Activated naive CD4-positive, alpha-beta T cell treated with anti-CD3 and anti-CD28 coated beads, Interleukin-2, amount 50 U/mL, for 72 hours (primary cell): Measurements from ENCODE around the gene TAT. TPM values are rescaled to one million over a fixed set of nuclear protein-coding genes. Genes with fewer than 3 reads are reported as not detected.
A peak's percentile ranks its signal among the peaks of the same experiment; 100 is the strongest.
"Not testable (repeated sequence)": the region's sequence is repeated elsewhere in the genome, so short reads cannot be mapped to it uniquely, and the experiment has no call there.

Source experiments
- ATAC-seq, 2 donors: fragments of 150-1000 bp; cut with Tn5 transposase; 2 replicates each; pipeline ENCODE4 v1.10.0; 2021; ENCODE audit warnings: mild to moderate bottlenecking in 2 of 2, moderate library complexity in 2 of 2
- DNase-seq, 2 donors: peaks; one replicate each; pipeline ENCODE4 v3.0.0; 2021 to 2022; ENCODE audit warnings: low spot score in 2 of 2
- H3K27ac Mint-ChIP-seq, 2 donors: one replicate each; pipeline ENCODE4 v1.8.0; 2022; ENCODE audit warnings: mild to moderate bottlenecking in 2 of 2, mixed read lengths in 2 of 2
- H3K36me3 Mint-ChIP-seq, 2 donors: one replicate each; pipeline ENCODE4 v1.8.0; 2022; ENCODE audit warnings: mixed read lengths in 2 of 2
- H3K9me3 Mint-ChIP-seq, 2 donors: one replicate each; pipeline ENCODE4 v1.8.0; 2022; ENCODE audit warnings: mixed read lengths in 2 of 2
- total RNA-seq, 2 donors: library from RNA; stranded (reverse); gene quantifications; one replicate each; pipeline ENCODE4 v1.2.3, GENCODE V29; 2022

Gene TAT
- total RNA-seq, 2 donors from 2014 or later: not detected

- ATAC-seq: no peak
- Mint-ChIP-seq H3K27ac (no peak overlapping the region), H3K9me3 (no peaks in the 10 kb centered on the region), H3K36me3 (no peaks in the 10 kb centered on the region)
- DNase-seq: no peak
These were observed 15.0 kb upstream of the TAT start for GRCh38 chr16:71591917-71592316.

DNA sequence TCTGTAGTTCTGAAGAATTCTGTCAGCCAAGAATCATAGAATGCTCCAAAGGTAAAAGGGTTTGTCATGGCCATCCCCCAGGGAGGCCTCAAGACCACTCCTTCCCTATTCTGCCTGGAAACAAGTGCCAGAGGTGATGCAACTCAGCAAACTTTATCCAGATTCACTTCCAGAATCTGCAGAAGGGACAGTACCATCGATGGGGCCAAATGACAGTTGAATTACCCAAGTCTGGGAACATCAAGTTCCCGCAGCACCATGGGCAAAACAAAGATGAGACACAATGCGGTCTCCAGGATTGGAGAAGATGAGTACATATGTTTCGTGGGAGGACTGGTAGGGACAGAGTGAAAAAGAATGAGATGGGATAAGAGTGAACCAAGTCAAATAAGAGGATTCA is 13.7 kb upstream of the TAT start:
- H3K9me3 Mint-ChIP-seq: no peaks in the 10 kb centered on the region
- H3K36me3 Mint-ChIP-seq: no peaks in the 10 kb centered on the region
- no peak for ATAC-seq
- DNase-seq: no peak
- H3K27ac Mint-ChIP-seq: no peak overlapping the region

GRCh38 chr16:71590071-71590470 is 13.2 kb upstream of the TAT start:
- H3K27ac Mint-ChIP-seq, H3K36me3 Mint-ChIP-seq, DNase-seq, ATAC-seq, H3K9me3 Mint-ChIP-seq: not testable (repeated sequence)

- DNase-seq, H3K36me3 Mint-ChIP-seq, H3K27ac Mint-ChIP-seq, H3K9me3 Mint-ChIP-seq, ATAC-seq: not testable (repeated sequence)
These were observed 12.4 kb upstream of the TAT start for GRCh38 chr16:71589334-71589733.

GRCh38 chr16:71585318-71585703 is 8.4 kb upstream of the TAT start:
- Mint-ChIP-seq H3K9me3 (no peaks in the 10 kb centered on the region), H3K27ac (no peak overlapping the region), H3K36me3 (no peaks in the 10 kb centered on the region)
- ATAC-seq: no peak
- DNase-seq: no peak

DNA sequence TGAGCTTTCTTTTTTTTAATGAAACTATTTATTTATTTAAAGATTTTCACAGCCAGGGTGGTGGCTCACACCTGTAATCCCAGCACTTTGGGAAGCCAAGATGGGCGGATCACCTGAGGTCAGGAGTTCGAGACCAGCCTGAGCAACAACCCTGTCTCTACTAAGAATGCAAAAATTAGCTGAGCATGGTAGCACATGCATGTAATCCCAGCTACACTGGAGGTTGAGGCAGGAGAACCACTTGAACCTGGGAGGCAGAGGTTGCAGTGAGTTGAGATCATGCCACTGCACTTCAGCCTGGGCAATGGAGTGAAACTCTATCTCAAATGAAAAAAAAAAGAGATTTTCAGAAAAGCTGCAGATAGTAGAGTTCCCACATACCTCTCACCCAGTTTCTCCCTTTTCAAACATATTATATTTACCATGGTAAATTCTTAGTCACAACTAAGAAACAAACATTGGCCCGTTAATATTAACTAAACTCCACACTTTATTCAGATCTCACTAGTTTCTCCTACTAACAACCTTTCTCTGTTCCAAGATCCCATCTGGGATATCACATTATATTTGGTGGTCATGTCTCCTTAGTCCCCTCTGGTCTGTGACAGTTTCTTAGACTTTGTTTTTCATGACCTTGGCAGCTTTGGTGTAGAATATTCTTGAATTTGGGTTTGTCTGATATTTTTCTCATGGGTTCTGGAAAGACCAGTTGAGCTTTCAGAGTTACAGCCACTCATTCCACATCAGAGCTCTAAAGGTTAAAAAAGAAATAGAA is 7.8 kb upstream of the TAT start:
- DNase-seq (no peak), ATAC-seq (no peak)
- Mint-ChIP-seq H3K27ac (no peak overlapping the region), H3K9me3 (no peaks in the 10 kb centered on the region), H3K36me3 (no peaks in the 10 kb centered on the region)

DNA sequence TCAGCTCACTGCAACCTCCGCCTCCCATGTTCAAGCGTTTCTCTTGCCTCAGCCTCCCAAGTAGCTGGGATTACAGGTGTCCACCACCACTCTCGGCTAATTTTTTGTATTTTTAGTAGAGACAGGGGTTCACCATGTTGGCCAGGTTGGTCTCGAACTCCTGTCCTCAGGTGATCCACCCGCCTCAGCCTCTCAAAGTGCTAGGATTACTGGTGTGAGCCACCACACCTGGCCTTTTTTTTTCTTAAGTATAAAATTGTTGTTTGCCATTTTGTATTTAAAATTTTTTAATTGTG is 5.6 kb upstream of the TAT start:
- not testable (repeated sequence) for H3K27ac Mint-ChIP-seq, H3K36me3 Mint-ChIP-seq, H3K9me3 Mint-ChIP-seq, ATAC-seq, DNase-seq

GRCh38 chr16:71574702-71575101 is 2.2 kb downstream of the TAT start:
- no peaks in the 10 kb centered on the region for H3K9me3 Mint-ChIP-seq
- DNase-seq (no peak), ATAC-seq (no peak)
- H3K36me3 Mint-ChIP-seq: no peaks in the 10 kb centered on the region
- no peak overlapping the region for H3K27ac Mint-ChIP-seq

- H3K9me3 Mint-ChIP-seq: no peaks in the 10 kb centered on the region
- no peak for ATAC-seq
- no peak for DNase-seq
- H3K27ac Mint-ChIP-seq: no peak overlapping the region
- H3K36me3 Mint-ChIP-seq: no peaks in the 10 kb centered on the region
These were observed 3.4 kb downstream of the TAT start for GRCh38 chr16:71573387-71574094.

DNA sequence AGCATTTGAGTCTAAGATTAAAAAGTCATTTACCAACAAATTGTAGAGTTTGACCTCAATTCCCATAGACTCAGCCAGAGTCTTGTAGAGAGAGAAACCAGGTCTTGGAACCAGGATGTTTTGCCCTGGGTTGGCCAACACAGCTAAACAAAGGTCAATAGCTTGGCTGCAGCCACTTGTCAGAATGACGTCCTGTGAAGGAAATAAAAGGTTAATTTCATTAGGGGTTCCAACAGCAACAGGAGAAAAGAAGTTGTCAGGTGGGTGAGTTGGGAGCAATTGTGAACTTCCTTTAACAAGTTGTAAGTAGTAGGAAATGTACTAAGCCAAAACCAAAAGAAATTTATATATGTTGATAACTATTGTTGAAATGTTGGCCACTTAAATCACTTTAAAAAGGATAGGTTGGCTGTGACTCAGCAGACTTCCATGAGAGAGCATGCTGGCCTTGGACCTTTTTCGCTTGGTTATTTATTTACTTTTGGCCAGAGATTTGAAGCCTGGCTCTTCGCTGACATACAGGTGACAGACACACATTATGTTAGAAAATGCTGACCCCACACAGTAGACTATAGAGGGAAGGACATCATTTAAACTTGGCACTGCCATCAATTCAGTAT is 4.3 kb downstream of the TAT start:
- Mint-ChIP-seq H3K9me3 (no peaks in the 10 kb centered on the region), H3K36me3 (no peaks in the 10 kb centered on the region), H3K27ac (no peak overlapping the region)
- DNase-seq: no peak
- no peak for ATAC-seq

GRCh38 chr16:71570144-71570543 is 6.7 kb downstream of the TAT start:
- ATAC-seq: no peak
- DNase-seq: no peak
- H3K27ac Mint-ChIP-seq: no peak overlapping the region
- no peaks in the 10 kb centered on the region for H3K9me3 Mint-ChIP-seq
- no peaks in the 10 kb centered on the region for H3K36me3 Mint-ChIP-seq

DNA sequence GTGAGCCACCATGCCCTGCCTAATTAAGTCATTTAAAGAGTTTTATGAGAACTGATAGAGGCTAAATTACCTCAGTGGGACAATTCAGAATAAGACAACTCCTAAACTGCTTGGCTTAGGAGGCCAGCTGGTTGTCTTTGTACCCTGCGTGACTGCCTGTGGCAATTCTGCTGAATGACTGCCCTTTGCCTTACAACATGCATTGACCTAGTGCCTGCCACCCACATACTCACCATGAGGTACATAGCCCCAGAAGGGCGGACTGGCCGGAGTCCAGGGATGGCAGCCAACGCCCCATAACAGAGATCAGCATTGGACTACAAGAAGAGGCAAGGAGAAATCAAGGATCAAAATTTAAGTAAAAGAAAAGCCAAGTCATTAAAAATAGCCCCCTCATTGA is 7.3 kb downstream of the TAT start:
- no peaks in the 10 kb centered on the region for H3K9me3 Mint-ChIP-seq
- ATAC-seq: no peak
- no peak for DNase-seq
- no peaks in the 10 kb centered on the region for H3K36me3 Mint-ChIP-seq
- no peak overlapping the region for H3K27ac Mint-ChIP-seq

- ATAC-seq (no peak), DNase-seq (no peak)
- H3K27ac Mint-ChIP-seq: no peak overlapping the region
These were observed 8.3 kb downstream of the TAT start for GRCh38 chr16:71568551-71568950.

GRCh38 chr16:71567931-71568330 is 9.0 kb downstream of the TAT start:
- Mint-ChIP-seq H3K27ac (no peak overlapping the region), H3K36me3 (no peaks in the 10 kb centered on the region), H3K9me3 (no peaks in the 10 kb centered on the region)
- ATAC-seq (no peak), DNase-seq (no peak)

More at GRCh38 chr16:71568551-71568950, 8.3 kb downstream of the TAT start:
- H3K36me3 Mint-ChIP-seq: no peaks in the 10 kb centered on the region
- H3K9me3 Mint-ChIP-seq: no peaks in the 10 kb centered on the region

DNA sequence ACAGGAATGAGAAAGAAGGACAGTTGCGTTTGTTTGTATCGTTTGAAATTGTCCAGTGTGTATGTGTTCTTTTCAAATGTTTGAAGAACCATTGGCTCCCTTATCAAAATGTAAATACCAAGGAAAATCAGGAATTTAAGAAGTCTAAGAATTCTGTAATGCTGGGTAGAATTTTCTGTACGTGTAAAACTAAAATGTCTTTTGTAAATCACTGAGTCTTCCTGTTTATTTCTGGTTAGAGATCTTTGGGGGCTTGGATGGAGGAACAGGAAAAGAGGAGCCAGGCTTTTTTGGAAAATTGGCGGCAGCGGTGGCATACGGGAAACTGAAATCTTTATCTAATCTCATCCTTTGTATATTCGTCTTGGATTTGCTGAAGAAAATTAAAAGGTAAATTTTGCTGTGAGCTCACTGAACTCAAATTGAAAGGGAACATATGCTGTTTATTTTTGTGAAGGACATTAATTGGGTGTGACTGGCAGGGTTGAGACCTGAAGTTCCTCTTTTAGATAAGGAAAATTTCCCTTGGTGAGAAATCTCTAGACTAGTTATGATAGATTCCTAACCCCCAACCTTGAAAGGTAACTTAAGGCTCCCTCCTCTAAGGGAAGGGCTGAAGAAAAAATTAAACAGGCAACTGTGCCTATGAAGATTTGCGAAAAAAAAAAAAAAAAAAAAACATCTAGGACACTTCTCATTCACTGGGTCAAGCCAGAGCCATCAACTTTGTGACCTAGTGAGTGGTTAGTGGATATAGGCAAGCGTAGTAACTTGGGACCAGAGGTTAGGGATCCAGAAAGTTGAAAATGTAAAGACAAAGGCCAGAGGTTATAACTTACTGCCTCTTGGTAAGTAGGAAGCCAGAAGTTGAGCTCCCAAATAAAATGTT is 10.8 kb downstream of the TAT start:
- Mint-ChIP-seq H3K9me3 (peaks cover 4 to 9% of the 10 kb centered on the region in 2 donors), H3K36me3 (peaks cover 0 to 5% of the 10 kb centered on the region in 2 donors), H3K27ac (peak overlapping the region; percentile 94 to 95)
- ATAC-seq (no peak), DNase-seq (no peak)

DNA sequence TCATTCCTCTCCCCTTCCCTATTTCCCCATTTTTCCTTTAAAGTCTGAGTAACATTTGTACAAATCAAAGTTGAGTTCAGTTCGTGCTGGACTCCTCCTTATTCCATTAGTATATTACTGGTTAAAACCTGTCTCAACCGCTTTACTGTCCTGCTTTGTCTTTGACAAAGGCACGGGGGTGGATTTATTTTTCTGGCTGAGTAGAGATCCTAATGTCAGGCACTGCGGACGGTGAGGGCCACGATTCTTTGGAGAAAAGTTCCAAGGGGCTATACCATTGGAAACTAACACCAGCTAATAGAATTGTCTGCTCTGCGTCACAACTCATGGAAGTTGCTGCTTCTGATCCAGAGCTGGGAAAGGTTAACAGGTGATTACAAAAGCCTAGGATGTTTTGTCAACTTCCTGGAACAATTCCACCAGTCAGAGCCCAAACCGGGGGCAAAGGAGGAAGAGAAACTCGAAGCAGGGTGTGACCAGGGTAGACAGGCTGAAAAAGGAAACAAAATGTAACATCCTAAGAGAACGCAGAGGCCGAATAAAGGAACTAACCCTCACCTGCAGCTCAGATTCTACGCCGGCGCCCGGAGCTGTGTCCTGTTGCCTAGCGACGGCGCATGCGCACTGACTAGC is 12.4 kb downstream of the TAT start:
- no peak for ATAC-seq
- no peak for DNase-seq
- H3K36me3 Mint-ChIP-seq: peaks cover 0 to 5% of the 10 kb centered on the region in 2 donors
- peak overlapping the region; percentile 94 to 95 for H3K27ac Mint-ChIP-seq
- peaks cover 4 to 9% of the 10 kb centered on the region in 2 donors for H3K9me3 Mint-ChIP-seq
